HG02571 (cell line): Measurements from ENCODE around the gene PTCHD4.

Experiments
- ATAC-seq: cut with Tn5 transposase; IDR thresholded peaks from one replicate; pipeline ENCODE4 v1.9.1; 2021; ENCODE audit warnings: mild to moderate bottlenecking, moderate library complexity; ENCODE audit not compliant: unreplicated experiment

PTCHD4 gene

DNA sequence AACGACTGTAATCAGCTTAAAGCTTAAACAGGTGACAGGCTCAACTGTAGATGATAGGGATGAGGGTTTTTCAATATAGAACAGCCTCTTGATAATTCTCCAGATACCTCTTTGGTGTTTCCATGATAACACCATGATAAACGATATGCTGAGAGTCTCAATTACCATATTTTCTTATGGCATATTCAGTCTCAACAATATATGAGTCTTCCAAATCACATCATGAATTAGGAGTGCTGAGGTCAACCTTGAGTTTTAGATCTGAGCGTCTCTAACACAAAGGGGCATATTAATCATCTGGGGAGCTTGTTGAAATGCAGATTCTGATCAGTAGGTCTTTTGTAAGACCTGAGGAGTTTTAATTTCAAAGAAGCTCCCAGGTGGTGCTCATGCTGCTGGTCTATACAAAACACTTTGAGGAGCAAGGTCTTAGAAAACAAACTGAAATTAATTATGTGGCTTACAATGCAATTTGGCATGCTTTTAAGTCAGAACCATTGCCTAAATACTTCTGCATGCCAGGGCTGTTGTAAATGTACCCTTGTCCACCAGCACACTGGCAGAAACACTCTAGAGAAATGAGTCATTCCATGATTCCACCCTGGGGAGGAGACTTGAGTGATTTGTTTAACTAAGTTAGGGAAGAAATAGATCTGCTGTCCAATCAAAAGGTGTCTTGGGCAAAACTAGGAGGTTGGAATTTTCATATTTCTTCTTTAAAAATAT is 49.6 kb downstream of the PTCHD4 start:
- ATAC-seq: no peak
